Fibroblast of pulmonary artery (primary cell): ENCODE results near the gene IGDCC3.

Experiments
- DNase-seq: peaks from one replicate; pipeline ENCODE4 v3.0.0-alpha.2; 2010; ENCODE audit warnings: low read depth
- H3K4me3 ChIP-seq: replicated peaks from 2 replicates; pipeline ENCODE4 v1.5.1; 2011; ENCODE audit warnings: low read depth, mild to moderate bottlenecking, control low read depth, low read length, moderate library complexity
- TF ChIP-seq, protein P1 (sequence below): IDR thresholded peaks from 2 replicates; pipeline ENCODE4 v1.5.1; 2011; ENCODE audit warnings: mild to moderate bottlenecking, control low read depth, low read length, inconsistent platforms; ENCODE audit errors: missing control alignments

Gene IGDCC3

DNA sequence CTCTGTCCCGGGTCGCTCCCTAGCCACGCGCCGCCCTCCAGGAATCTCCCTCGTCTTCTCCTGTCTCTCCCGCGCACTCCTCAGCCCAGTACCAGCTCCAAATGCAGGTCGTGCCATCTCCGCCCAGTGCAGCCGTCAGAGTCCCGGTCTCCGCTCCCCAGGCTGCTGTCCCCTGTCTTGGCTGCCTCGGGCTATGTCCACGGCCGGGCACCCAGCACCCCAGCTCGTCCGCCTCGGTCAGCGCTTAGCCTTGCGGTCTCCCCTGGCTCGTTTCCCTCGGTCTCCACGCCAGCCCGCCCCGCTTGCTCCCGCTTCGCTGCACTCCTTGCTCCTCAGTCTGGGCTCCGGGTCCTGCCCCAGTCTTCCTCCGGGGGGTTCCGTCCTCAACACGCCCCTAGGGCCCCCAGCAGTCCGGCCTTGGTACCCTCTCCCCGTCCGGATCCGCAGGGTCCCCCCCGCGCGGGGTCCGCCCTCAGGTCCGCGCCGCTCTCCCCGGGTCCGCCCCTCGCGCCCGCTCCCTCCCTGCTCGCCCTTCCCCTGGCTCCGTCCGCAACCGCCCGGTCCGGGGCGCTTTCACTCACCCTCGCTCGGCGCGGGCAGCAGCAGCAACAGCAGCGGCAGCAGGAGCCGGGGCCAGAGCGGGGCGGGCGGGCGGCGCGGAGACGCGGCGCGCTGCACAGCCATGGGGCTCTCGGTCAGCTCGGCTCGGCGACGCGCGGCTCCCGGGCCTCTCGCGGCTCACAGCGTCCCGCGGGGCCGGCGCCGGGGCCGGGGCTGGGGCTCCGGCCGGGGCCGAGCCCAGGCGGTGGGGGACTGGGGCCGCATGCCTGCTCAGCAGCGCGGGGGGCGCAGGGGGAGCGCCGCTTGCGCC is 462 bp downstream of the IGDCC3 start:
- DNase-seq: no peak
- peak overlapping the region; percentile 41 for H3K4me3 ChIP-seq
- TF ChIP-seq, protein P1, sequence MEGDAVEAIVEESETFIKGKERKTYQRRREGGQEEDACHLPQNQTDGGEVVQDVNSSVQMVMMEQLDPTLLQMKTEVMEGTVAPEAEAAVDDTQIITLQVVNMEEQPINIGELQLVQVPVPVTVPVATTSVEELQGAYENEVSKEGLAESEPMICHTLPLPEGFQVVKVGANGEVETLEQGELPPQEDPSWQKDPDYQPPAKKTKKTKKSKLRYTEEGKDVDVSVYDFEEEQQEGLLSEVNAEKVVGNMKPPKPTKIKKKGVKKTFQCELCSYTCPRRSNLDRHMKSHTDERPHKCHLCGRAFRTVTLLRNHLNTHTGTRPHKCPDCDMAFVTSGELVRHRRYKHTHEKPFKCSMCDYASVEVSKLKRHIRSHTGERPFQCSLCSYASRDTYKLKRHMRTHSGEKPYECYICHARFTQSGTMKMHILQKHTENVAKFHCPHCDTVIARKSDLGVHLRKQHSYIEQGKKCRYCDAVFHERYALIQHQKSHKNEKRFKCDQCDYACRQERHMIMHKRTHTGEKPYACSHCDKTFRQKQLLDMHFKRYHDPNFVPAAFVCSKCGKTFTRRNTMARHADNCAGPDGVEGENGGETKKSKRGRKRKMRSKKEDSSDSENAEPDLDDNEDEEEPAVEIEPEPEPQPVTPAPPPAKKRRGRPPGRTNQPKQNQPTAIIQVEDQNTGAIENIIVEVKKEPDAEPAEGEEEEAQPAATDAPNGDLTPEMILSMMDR: no peak

DNA sequence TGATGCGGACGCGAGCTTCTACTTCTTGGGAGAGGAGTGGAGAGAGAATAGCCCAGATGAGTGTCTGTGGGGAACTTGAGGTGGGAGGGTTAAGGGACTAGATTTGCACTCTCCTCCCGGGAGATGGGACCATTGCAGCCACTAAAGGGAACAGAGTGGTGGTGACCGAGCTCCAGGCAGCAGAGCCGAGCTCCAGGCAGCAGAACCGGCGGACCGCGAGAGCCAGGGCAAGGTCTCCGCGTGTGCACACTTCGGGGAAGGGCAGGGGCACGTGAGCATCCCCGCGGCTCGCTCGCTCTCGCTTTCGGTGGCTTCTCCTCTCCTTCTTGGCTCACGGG is 1.1 kb downstream of the IGDCC3 start:
- TF ChIP-seq, protein P1: no peak
- DNase-seq: no peak
- peak overlapping the region; percentile 41 for H3K4me3 ChIP-seq

DNA sequence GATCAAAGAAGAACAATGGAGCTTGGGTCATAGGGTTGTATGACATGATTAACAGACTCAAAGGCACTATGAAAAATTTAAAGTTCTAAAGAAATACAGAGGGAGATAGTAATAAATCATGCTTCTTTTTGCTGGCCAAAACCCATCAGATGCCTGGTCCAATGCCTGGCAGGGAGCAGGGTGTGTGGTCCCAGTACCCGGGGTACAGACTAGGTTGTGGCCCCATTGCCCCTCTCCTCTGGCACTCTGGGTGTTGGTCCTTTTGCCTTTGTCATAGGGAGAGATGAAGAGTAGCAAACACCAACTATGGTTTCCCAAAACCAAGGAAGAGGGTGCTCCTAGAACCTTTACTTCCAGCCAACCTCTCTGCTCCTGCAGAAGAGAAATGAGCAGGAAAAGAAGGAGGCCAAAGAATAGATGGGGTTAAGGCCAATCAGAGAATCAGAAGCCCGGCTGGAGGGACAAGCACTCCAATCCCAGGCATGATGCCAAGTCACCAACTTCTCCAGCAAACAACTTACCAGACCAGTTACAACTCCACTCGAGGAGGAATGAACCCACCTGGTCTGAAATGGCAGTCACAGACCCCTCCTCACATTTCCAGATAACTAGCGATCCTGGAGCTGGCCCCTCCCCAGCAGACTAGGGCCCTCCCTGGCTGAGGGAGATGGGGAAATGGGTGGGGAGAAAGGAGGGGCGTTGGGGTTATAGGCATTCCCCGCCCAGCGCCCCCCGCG is 1.8 kb downstream of the IGDCC3 start:
- no peak for DNase-seq
- TF ChIP-seq, protein P1: no peak
- no peak overlapping the region for H3K4me3 ChIP-seq

DNA sequence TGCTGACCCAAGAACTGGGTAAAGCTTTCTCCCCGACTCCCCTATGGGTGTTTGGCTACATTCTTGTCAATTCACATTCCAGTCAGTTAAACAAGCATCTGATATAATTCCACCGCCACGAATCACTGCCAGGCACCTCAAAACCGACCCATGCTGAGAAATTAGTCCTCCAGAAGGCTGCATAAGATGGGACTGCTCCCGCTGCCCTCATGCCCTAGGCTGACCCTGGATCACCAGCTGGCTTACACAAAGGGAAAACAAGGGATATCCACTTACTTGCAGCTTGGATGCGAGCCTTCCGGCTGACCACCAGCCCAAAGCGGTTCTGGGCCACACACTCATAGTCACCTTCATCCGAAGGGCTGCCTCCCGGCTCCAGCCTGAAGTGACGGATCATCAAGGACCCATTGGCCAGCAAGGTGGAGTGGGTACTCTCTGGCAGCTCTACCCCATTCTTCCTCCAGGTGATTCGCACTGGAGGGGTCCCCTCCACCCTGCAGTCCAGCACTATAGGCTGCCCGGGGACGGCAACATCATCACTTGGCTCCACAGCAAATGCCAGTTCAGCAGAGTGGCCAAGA is 2.9 kb downstream of the IGDCC3 start:
- no peak for DNase-seq
- TF ChIP-seq, protein P1: no peak
- no peak overlapping the region for H3K4me3 ChIP-seq

DNA sequence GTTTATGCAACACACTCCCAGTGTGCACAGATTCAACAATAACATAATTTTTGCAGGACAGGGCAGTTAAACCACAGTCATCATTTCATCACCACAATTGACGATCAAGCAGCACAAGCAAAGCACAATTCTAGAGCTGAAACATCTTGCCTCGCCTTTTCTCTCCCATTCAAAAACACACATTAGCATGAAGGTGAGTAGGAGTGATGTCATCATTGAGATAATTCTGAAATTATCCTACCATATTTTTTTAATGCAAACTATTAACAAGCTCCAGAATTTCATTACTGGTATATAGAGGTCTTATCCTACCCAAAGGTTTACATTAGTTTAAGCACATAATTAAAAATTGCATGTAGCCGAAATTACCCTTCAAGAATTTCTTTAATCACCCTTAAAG is 3.5 kb downstream of the IGDCC3 start:
- H3K4me3 ChIP-seq: no peak overlapping the region
- TF ChIP-seq, protein P1: no peak
- DNase-seq: no peak

DNA sequence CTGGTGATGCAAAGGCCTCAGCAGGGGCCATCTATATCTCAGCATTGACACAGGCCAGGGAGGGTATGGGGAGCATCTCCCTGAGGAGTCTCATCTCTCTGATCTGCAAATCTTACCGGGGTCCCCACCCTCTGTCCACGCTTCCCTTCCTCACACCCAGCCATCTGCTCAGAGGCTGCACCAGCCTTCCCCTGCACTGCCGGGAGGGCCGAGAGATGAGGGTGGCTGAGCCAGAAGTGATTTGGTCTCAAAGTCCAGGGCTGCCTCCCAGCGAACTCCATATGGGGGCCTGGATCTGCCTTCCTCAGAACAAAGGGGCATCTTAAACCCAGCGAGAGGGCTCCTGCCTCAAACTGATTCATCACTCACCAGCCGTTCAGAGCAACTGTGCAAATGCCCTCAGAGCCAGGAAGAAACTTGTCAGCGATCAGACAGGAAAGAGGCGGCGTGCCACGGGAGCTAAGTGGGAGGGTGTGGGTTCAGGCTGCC is 4.6 kb downstream of the IGDCC3 start:
- DNase-seq: no peak
- TF ChIP-seq, protein P1: no peak

More for the DNA sequence above, 4.6 kb downstream of the IGDCC3 start:
- no peak overlapping the region for H3K4me3 ChIP-seq
